Measurements from ENCODE around the gene BNIPL.
A peak's percentile ranks its signal among the peaks of the same experiment; 100 is the strongest.

BNIPL gene

GRCh38 chr1:151013518-151013917 lies 22.9 kb upstream of the BNIPL start:
- Histone ChIP-seq H3K9me3 (replicated peaks; ENCODE audit: insufficient read depth, low read length) (no peaks in the 10 kb centered on the region), H3K36me3 (replicated peaks; ENCODE audit: insufficient read depth, low read length) (no peaks in the 10 kb centered on the region), H3K4me1 (ENCODE audit: low read length) (peaks cover 8% of the 10 kb centered on the region), H3K9me2 (replicated peaks; ENCODE audit: insufficient read depth, low read length) (no peaks in the 10 kb centered on the region), H2AFZ (ENCODE audit: low read length) (no peak overlapping the region), H3F3A (ENCODE audit: insufficient read depth, low read length) (no peaks in the 10 kb centered on the region), H3K9ac (ENCODE audit: low read length) (no peak overlapping the region), H3K4me3 (ENCODE audit: low read length) (no peak overlapping the region), H3K4me2 (ENCODE audit: low read depth, low read length) (no peak overlapping the region), H4K20me1 (ENCODE audit: insufficient read depth, low read length) (no peaks in the 10 kb centered on the region), H3K27me3 (replicated peaks; ENCODE audit: insufficient read depth, low read length) (no peaks in the 10 kb centered on the region), H3K27ac (ENCODE audit: low read length) (no peak overlapping the region), H3K79me2 (ENCODE audit: low read length) (peaks cover 15% of the 10 kb centered on the region; the same call in 1 of the 2 replicates)
- DNase-seq = no peak
- TF ChIP-seq CTCF (IDR thresholded peaks at IDR 0.05; ENCODE audit: low read length) (no peak), EZH2phosphoT487 (IDR thresholded peaks at IDR 0.05; ENCODE audit: low read length) (no peak), EZH2 (optimal IDR thresholded peaks at IDR 0.05; ENCODE audit: low read depth, low read length) (no peak)

GRCh38 chr1:151024540-151025146 lies 11.7 kb upstream of the BNIPL start:
- H3K9ac ChIP-seq (ENCODE audit: low read length) = no peak overlapping the region
- H3K4me3 ChIP-seq (ENCODE audit: low read length) = no peak overlapping the region
- no peak overlapping the region for H3K27ac ChIP-seq (ENCODE audit: low read length)
- H3K4me1 ChIP-seq (ENCODE audit: low read length) = no peaks in the 10 kb centered on the region
- no peaks in the 10 kb centered on the region for H3K27me3 ChIP-seq (replicated peaks; ENCODE audit: insufficient read depth, low read length)
- H3K36me3 ChIP-seq (replicated peaks; ENCODE audit: insufficient read depth, low read length) = no peaks in the 10 kb centered on the region
- TF ChIP-seq EZH2phosphoT487 (IDR thresholded peaks at IDR 0.05; ENCODE audit: low read length) = no peak
- peak; percentile 96 for TF ChIP-seq CTCF (IDR thresholded peaks at IDR 0.05; ENCODE audit: low read length)
- H2AFZ ChIP-seq (ENCODE audit: low read length) = no peak overlapping the region
- peak; percentile 83 for DNase-seq
- H3F3A ChIP-seq (ENCODE audit: insufficient read depth, low read length) = no peaks in the 10 kb centered on the region
- no peaks in the 10 kb centered on the region for H4K20me1 ChIP-seq (ENCODE audit: insufficient read depth, low read length)
- H3K4me2 ChIP-seq (ENCODE audit: low read depth, low read length) = no peak overlapping the region
- H3K9me2 ChIP-seq (replicated peaks; ENCODE audit: insufficient read depth, low read length) = no peaks in the 10 kb centered on the region
- H3K79me2 ChIP-seq (ENCODE audit: low read length) = no peaks in the 10 kb centered on the region
- H3K9me3 ChIP-seq (replicated peaks; ENCODE audit: insufficient read depth, low read length) = no peaks in the 10 kb centered on the region

- no peaks in the 10 kb centered on the region for H3K9me2 ChIP-seq (replicated peaks; ENCODE audit: insufficient read depth, low read length)
- TF ChIP-seq EZH2 (optimal IDR thresholded peaks at IDR 0.05; ENCODE audit: low read depth, low read length) = no peak
- TF ChIP-seq EZH2phosphoT487 (IDR thresholded peaks at IDR 0.05; ENCODE audit: low read length) = no peak
- no peak for TF ChIP-seq CTCF (IDR thresholded peaks at IDR 0.05; ENCODE audit: low read length)
- no peaks in the 10 kb centered on the region for H3K27me3 ChIP-seq (replicated peaks; ENCODE audit: insufficient read depth, low read length)
- H3K9me3 ChIP-seq (replicated peaks; ENCODE audit: insufficient read depth, low read length) = no peaks in the 10 kb centered on the region
- H3K36me3 ChIP-seq (replicated peaks; ENCODE audit: insufficient read depth, low read length) = no peaks in the 10 kb centered on the region; the same call in 1 of the 2 replicates
- H4K20me1 ChIP-seq (ENCODE audit: insufficient read depth, low read length) = no peaks in the 10 kb centered on the region
- H3F3A ChIP-seq (ENCODE audit: insufficient read depth, low read length) = no peaks in the 10 kb centered on the region
- no peak overlapping the region for H3K9ac ChIP-seq (ENCODE audit: low read length)
- no peak overlapping the region for H3K4me2 ChIP-seq (ENCODE audit: low read depth, low read length)
- H3K79me2 ChIP-seq (ENCODE audit: low read length) = no peaks in the 10 kb centered on the region
- no peak overlapping the region for H2AFZ ChIP-seq (ENCODE audit: low read length)
- no peaks in the 10 kb centered on the region for H3K4me1 ChIP-seq (ENCODE audit: low read length)
- no peak overlapping the region for H3K27ac ChIP-seq (ENCODE audit: low read length)
- no peak overlapping the region for H3K4me3 ChIP-seq (ENCODE audit: low read length)
- DNase-seq = no peak
Measured at GRCh38 chr1:151026460-151026859, 9.9 kb upstream of the BNIPL start.
